IMR-90 (cell line): ENCODE data around the gene TTC16.

Experiments used
- POLR2A ChIP-seq: IDR thresholded peaks from 2 replicates; pipeline ENCODE4 v1.6.1; 2012; ENCODE audit warnings: mild to moderate bottlenecking, low read depth, low read length
- TF ChIP-seq, protein P1 (sequence below): fragments of 150-350 bp; IDR thresholded peaks from 2 replicates; pipeline ENCODE4 v1.6.1; 2017; ENCODE audit warnings: mild to moderate bottlenecking, antibody characterized with exemption, low read length, low read depth

DNA sequence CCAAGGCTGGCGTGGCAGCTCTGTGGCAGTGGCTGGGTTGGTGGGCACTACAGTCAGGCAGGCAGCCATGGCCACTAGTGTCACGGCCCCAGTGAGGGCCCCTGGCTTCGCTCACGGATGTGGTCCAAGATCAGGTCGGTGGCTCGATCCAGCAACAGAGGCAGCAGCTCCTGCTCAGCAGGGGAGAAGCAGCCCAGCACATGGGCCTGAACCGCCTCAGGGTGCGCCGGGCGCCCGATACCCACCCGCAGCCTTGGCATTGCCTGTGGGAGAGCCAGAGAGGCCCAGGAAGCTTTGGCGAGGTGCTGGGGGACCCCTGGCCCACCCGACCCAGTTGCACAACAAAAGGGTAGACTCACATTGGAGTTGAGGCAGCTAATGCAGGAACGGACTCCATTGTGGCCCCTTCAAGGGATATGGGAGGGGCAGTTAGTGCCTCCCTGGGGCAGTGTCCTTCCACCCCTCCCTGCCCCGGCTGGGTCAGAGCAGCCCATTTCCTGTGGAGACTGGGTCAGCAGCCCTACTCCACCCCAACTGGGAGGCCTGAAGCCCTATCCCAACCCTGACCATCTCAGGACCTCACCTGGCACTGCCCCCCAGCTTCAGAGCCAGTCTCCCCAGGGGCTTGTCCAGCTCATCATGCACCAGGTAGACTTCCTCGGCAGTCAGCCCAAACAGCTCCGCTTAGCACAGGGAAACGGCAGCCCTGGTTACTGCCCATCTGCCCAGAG is 1.7 kb upstream of the TTC16 start:
- no peak for TF ChIP-seq POLR2A
- TF ChIP-seq, protein P1, sequence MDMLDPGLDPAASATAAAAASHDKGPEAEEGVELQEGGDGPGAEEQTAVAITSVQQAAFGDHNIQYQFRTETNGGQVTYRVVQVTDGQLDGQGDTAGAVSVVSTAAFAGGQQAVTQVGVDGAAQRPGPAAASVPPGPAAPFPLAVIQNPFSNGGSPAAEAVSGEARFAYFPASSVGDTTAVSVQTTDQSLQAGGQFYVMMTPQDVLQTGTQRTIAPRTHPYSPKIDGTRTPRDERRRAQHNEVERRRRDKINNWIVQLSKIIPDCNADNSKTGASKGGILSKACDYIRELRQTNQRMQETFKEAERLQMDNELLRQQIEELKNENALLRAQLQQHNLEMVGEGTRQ, result no peak
